NT2/D1 (cell line): ENCODE results near the gene MAD1L1.
"Not testable (repeated sequence)": the region's sequence is repeated elsewhere in the genome, so short reads cannot be mapped to it uniquely, and the experiment has no call there.

Experiments
- SUZ12 ChIP-seq: IDR thresholded peaks from 2 replicates; pipeline ENCODE4 v1.6.1; 2011; ENCODE audit not compliant: insufficient read length, insufficient read depth; ENCODE audit errors: extremely low read depth
- ZNF274 ChIP-seq: IDR thresholded peaks from 2 replicates; pipeline ENCODE4 v1.6.1; 2011; ENCODE audit warnings: mild to moderate bottlenecking, low read depth, low read length

DNA sequence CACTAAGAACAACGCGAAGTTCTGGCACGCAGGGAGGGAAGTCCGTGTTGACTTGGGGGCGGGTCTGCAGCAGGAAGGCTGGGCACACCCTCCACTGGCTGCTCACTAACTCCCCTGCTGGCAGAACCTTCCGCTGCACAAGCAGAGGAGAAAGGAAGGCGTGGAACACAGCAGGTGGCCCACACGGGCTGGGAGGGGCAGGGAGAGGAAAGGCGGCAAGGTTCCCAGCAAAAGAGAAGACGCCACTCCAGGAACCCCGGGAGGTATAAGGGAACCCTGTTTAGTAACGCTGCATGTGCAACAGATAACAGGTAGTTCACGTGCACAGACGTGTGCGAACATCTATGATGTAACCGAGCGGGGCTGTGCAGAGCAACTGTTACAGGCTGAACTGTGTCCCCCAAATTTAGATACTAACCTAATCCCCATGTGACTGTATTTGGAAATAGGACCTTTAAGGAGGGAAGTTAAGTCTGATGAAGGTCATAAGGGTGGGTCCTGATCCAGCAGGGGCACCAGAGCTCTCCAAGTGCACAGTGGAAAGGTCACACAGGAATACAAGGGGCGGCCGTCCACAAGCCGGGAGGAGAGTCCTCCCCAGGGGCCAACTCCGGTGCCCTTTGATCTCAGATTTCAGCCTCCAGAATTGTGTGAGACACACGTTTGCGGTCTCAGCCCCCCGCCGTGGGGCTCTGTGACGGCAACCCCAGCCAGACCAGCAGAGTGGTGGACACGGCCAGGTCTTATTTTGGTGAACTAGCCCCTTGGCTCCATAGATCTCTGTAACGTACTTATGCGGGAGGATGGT is 357.1 kb downstream of the MAD1L1 start:
- TF ChIP-seq ZNF274, SUZ12: not testable (repeated sequence)
